Naive thymus-derived CD8-positive, alpha-beta T cell (primary cell): ENCODE measurements around the gene CERKL. TPM values are rescaled to one million over a fixed set of nuclear protein-coding genes. Genes with fewer than 3 reads are reported as not detected.
A peak's percentile ranks its signal among the peaks of the same experiment; 100 is the strongest.

Experiments used
- ATAC-seq, 2 donors: fragments of 150-1000 bp; cut with Tn5 transposase in 1 of 2; sonication (Bioruptor Pico), chemical (Tn5 transposase) in 1 of 2; 1 replicate in 1 of 2; 2 replicates in 1 of 2; pipeline ENCODE4 v1.10.0; 2021; ENCODE audit warnings: mild to moderate bottlenecking in 2 of 2, moderate library complexity in 2 of 2
- POLR2A ChIA-PET: fragments of 350-600 bp; sonication (Branson Sonifier 250); formaldehyde crosslinking; loops from one replicate; lab custom pipeline; 2021; ENCODE audit warnings: antibody characterized with exemption; lab: Charles Lee
- DNase-seq, 10 donors: peaks; one replicate each; pipeline versions ENCODE4 v3.0.0 to v3.0.0-alpha.2; 2020 to 2022
- H3K27ac Mint-ChIP-seq, 10 donors: one replicate each; pipeline ENCODE4 v1.8.0; 2020 to 2022; ENCODE audit warnings: mild to moderate bottlenecking in 10 of 10, mixed read lengths in 10 of 10, moderate library complexity in 4 of 10, inconsistent platforms in 1 of 10
- H3K27me3 Mint-ChIP-seq, 5 donors: one replicate each; pipeline ENCODE4 v1.8.0; 2021 to 2022; ENCODE audit warnings: mixed read lengths in 5 of 5
- H3K36me3 Mint-ChIP-seq, 3 donors: one replicate each; pipeline ENCODE4 v1.8.0; 2020 to 2022; ENCODE audit warnings: mixed read lengths in 3 of 3, mild to moderate bottlenecking in 2 of 3, inconsistent platforms in 1 of 3
- H3K4me1 Mint-ChIP-seq, 4 donors: one replicate each; pipeline ENCODE4 v1.8.0; 2021 to 2022; ENCODE audit warnings: mixed read lengths in 4 of 4
- H3K4me3 Mint-ChIP-seq, 10 donors: one replicate each; pipeline ENCODE4 v1.8.0; 2020 to 2022; ENCODE audit warnings: mild to moderate bottlenecking in 10 of 10, mixed read lengths in 10 of 10, moderate library complexity in 6 of 10, inconsistent platforms in 1 of 10
- H3K9me3 Mint-ChIP-seq, 9 donors: one replicate each; pipeline ENCODE4 v1.8.0; 2020 to 2022; ENCODE audit warnings: mixed read lengths in 9 of 9, mild to moderate bottlenecking in 3 of 9, inconsistent platforms in 1 of 9, moderate library complexity in 1 of 9
- polyA plus RNA-seq, 3 donors: library from polyadenylated mRNA; unstranded; fragments of 300-500 nt; fragmentation: Illumina TruSeq; gene quantifications; one replicate each; pipeline ENCODE4 v1.2.3, GENCODE V29; 2021
- total RNA-seq, 8 experiments: library from RNA in 2 of 8; stranded (reverse) in 2 of 8; gene quantifications; one replicate each; pipeline ENCODE4 v1.2.3 and lab custom pipeline; 2021 to 2026

CERKL gene
- total and polyA plus RNA-seq, 5 experiments from 2014 or later, result 11.7 to 16.7 (median 13.4) TPM; not detected in 2

- POLR2A ChIA-PET, result no interaction called here
- no peak for ATAC-seq
- H3K27me3 Mint-ChIP-seq, result no peaks in the 10 kb centered on the region
- peak overlapping the region in 9 of 10 donors; percentile 17 to 64 (median 40) for H3K4me3 Mint-ChIP-seq
- H3K4me1 Mint-ChIP-seq, result peaks cover 13 to 31% (median 22%) of the 10 kb centered on the region in 4 donors
- DNase-seq, result peak in 3 of 10 donors; percentile 4 to 14 (median 10)
- H3K9me3 Mint-ChIP-seq, result peaks cover 2 to 24% (median 20%) of the 10 kb centered on the region in 9 donors
- H3K36me3 Mint-ChIP-seq, result peaks cover 0 to 23% (median 3%) of the 10 kb centered on the region in 3 donors
- H3K27ac Mint-ChIP-seq, result peak overlapping the region; percentile 20 to 85 (median 66)
Observed at GRCh38 chr2:181607629-181608590, 49.0 kb downstream of the CERKL start.

GRCh38 chr2:181605889-181606837 is 50.7 kb downstream of the CERKL start:
- H3K36me3 Mint-ChIP-seq, result peaks cover 0 to 23% (median 3%) of the 10 kb centered on the region in 3 donors
- H3K4me1 Mint-ChIP-seq, result peaks cover 13 to 31% (median 22%) of the 10 kb centered on the region in 4 donors
- no peaks in the 10 kb centered on the region for H3K27me3 Mint-ChIP-seq
- peaks cover 2 to 24% (median 20%) of the 10 kb centered on the region in 9 donors for H3K9me3 Mint-ChIP-seq
- no peak overlapping the region for H3K4me3 Mint-ChIP-seq
- H3K27ac Mint-ChIP-seq, result peak overlapping the region in 6 of 10 donors; percentile 31 to 91 (median 72)
- ATAC-seq (no peak), DNase-seq (no peak)
- POLR2A ChIA-PET, result no interaction called here

GRCh38 chr2:181602017-181602416 is 54.9 kb downstream of the CERKL start:
- peaks cover 0 to 23% (median 3%) of the 10 kb centered on the region in 3 donors for H3K36me3 Mint-ChIP-seq
- peaks cover 3 to 13% (median 6%) of the 10 kb centered on the region in 4 donors for H3K4me1 Mint-ChIP-seq
- H3K27me3 Mint-ChIP-seq, result no peaks in the 10 kb centered on the region
- no peak for DNase-seq
- no peak for ATAC-seq
- POLR2A ChIA-PET, result no interaction called here
- no peak overlapping the region for H3K4me3 Mint-ChIP-seq
- H3K9me3 Mint-ChIP-seq, result peaks cover 2 to 24% (median 19%) of the 10 kb centered on the region in 9 donors
- no peak overlapping the region for H3K27ac Mint-ChIP-seq

- peaks cover 0 to 2% (median 0%) of the 10 kb centered on the region in 9 donors for H3K9me3 Mint-ChIP-seq
- POLR2A ChIA-PET, result no interaction called here
- H3K4me1 Mint-ChIP-seq, result no peaks in the 10 kb centered on the region
- H3K4me3 Mint-ChIP-seq, result no peak overlapping the region
- DNase-seq (no peak), ATAC-seq (no peak)
- no peaks in the 10 kb centered on the region for H3K27me3 Mint-ChIP-seq
- H3K27ac Mint-ChIP-seq, result no peak overlapping the region
- H3K36me3 Mint-ChIP-seq, result no peaks in the 10 kb centered on the region
Observed at GRCh38 chr2:181596556-181596955, 60.3 kb downstream of the CERKL start.

DNA sequence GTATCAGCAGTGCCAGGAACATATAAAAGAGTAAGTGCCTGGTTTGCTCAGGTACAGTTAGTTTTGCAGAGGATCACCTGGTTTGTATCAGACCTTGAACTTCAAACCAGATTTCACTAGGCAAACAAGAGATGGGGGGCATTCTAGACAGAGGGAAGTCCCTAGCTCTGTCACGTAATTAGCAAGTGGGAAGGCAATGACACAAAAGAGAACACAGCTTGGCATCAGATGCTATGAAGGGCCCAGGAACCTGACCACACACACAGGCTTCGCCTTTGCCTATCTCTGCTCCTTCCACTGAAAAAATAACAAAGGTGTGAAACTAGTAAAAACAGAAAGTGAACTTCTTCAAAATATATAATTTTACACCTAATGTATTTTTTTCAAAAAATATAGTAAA is 62.6 kb downstream of the CERKL start:
- ATAC-seq (no peak), DNase-seq (no peak)
- peaks cover 0 to 2% (median 0%) of the 10 kb centered on the region in 9 donors for H3K9me3 Mint-ChIP-seq
- H3K36me3 Mint-ChIP-seq, result no peaks in the 10 kb centered on the region
- no peaks in the 10 kb centered on the region for H3K4me1 Mint-ChIP-seq
- H3K27me3 Mint-ChIP-seq, result no peaks in the 10 kb centered on the region
- POLR2A ChIA-PET, result no interaction called here
- no peak overlapping the region for H3K27ac Mint-ChIP-seq
- H3K4me3 Mint-ChIP-seq, result no peak overlapping the region

DNA sequence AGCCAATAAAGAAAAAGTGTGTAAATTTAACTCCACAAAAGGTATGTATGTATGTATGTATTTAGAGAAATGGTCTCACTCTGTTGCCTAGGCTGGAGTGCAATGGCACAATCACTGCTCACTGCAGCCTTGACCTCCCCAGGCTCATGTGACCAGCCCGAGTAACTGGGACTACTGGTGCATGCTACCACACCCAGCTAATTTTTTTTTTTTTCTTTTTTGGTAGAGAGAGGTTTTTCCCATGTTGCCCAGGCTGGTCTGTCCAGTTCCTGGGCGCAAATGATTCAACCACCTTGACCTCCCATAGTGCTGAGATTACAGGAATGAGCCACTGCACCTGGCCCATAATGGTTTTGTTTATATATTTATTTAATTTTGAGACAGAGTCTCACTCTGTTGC is 67.1 kb downstream of the CERKL start:
- POLR2A ChIA-PET, result no interaction called here
- no peak for ATAC-seq
- Mint-ChIP-seq H3K27me3 (peaks cover 0 to 2% (median 1%) of the 10 kb centered on the region in 5 donors), H3K9me3 (no peaks in the 10 kb centered on the region), H3K27ac (no peak overlapping the region), H3K4me3 (no peak overlapping the region), H3K36me3 (no peaks in the 10 kb centered on the region), H3K4me1 (peaks cover 9 to 18% (median 15%) of the 10 kb centered on the region in 4 donors)
- DNase-seq, result no peak

DNA sequence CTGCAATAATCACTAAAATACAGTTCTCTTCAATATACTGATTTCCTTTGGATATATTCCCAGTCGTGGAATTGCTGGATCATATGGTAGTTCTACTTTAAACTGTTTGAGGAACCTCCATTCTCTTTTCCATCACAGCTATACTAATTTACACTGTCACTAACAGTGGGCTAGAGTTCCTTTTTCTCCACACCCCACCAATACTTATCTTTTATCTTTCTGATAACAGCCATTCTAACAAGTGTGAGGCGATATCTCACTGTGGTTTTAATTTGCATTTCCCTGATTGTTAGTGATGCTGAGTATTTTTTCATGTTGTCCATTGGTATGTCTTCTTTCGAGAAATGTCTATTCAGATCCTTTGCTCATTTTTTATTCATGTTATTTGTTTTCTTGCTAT is 68.4 kb downstream of the CERKL start:
- H3K4me3 Mint-ChIP-seq, result no peak overlapping the region
- DNase-seq (no peak), ATAC-seq (no peak)
- H3K9me3 Mint-ChIP-seq, result peaks cover 0 to 2% (median 0%) of the 10 kb centered on the region in 9 donors
- POLR2A ChIA-PET, result no interaction called here
- no peaks in the 10 kb centered on the region for H3K36me3 Mint-ChIP-seq
- H3K27me3 Mint-ChIP-seq, result peaks cover 0 to 7% (median 4%) of the 10 kb centered on the region in 5 donors
- H3K4me1 Mint-ChIP-seq, result peaks cover 9 to 18% (median 15%) of the 10 kb centered on the region in 4 donors
- peak overlapping the region in 1 of 10 donors; percentile 53 for H3K27ac Mint-ChIP-seq

DNA sequence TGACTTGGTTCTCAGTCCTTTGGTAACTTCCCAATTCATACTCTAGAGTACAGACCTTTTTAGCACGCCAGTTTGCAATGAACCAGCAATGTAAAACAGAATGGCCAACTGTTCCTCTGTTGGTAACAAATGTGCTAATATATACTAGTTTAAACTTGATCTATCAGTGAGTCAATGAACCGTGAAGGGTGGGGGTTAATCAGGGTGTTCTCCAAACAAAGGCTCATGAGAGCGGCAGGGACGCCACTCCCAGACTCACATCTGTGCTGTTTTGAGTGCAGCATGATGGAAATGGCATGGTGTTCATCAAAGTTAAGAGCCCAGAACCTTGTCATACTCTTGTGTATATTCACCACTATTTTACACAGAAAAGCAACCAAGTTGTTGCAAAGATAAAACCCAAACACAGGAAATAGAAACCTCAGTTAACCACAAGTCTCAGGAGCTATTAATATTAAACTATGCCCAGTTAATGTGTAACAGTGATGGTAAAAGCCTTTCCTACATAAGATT is 70.3 kb downstream of the CERKL start:
- no peak overlapping the region for H3K4me3 Mint-ChIP-seq

GRCh38 chr2:181585732-181586131 is 71.2 kb downstream of the CERKL start:
- no peak overlapping the region for H3K27ac Mint-ChIP-seq
- peaks cover 9 to 18% (median 15%) of the 10 kb centered on the region in 4 donors for H3K4me1 Mint-ChIP-seq
- no peak for DNase-seq
- no peak overlapping the region for H3K4me3 Mint-ChIP-seq
- ATAC-seq, result no peak
- H3K9me3 Mint-ChIP-seq, result peaks cover 0 to 2% (median 0%) of the 10 kb centered on the region in 9 donors
- peaks cover 0 to 14% (median 4%) of the 10 kb centered on the region in 5 donors for H3K27me3 Mint-ChIP-seq
- POLR2A ChIA-PET, result no interaction called here
- no peaks in the 10 kb centered on the region for H3K36me3 Mint-ChIP-seq

More for the DNA sequence above, 70.3 kb downstream of the CERKL start:
- DNase-seq (no peak), ATAC-seq (peak in 1 of 2 donors; percentile 30)
- peaks cover 0 to 14% (median 4%) of the 10 kb centered on the region in 5 donors for H3K27me3 Mint-ChIP-seq
- H3K36me3 Mint-ChIP-seq, result no peaks in the 10 kb centered on the region
- POLR2A ChIA-PET, result no interaction called here
- no peak overlapping the region for H3K27ac Mint-ChIP-seq
- H3K9me3 Mint-ChIP-seq, result peaks cover 0 to 2% (median 0%) of the 10 kb centered on the region in 9 donors
- peaks cover 9 to 18% (median 15%) of the 10 kb centered on the region in 4 donors for H3K4me1 Mint-ChIP-seq

DNA sequence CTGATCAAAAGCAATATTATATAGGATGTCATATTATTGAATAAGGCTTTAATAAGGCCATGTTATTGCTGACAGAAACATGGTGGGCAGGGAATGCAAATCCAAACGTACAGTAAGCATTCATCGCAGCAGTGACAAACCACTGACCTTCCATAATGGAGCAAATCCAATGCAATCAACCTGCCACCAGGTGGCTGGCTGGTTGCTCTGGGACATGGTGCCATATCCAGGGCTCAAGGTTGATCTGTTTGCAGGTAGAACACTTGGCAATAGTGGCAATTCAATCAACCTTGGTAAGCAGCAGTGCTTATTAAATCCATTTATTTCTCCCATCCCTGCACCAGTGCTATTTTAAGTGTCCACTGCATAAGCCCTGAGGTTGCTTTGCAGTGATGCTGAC is 75.4 kb downstream of the CERKL start:
- Mint-ChIP-seq H3K36me3 (no peaks in the 10 kb centered on the region), H3K4me1 (peaks cover 6 to 10% (median 9%) of the 10 kb centered on the region in 4 donors), H3K27ac (no peak overlapping the region), H3K9me3 (peaks cover 0 to 2% (median 0%) of the 10 kb centered on the region in 9 donors), H3K4me3 (no peak overlapping the region), H3K27me3 (peaks cover 0 to 14% (median 4%) of the 10 kb centered on the region in 5 donors)
- ATAC-seq, result no peak
- POLR2A ChIA-PET, result no interaction called here
- DNase-seq, result no peak

DNA sequence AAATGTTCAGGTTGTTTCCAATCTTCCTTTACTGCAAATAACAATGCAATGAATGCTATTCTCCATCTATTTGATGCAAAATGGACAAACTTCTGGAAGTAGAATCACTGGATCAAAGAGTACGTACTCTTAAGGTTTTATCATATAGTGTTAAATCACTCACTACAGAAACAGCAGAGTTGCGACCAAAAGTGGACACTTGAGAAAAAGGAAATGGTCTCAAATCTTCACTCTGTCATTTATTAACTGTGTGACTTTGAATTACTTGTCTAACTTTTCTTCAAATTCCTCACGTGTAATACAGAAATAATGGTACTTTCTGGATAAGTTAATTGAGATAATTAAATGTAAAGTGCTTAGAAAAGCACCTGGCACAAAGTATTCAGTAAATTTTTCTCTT is 78.1 kb downstream of the CERKL start:
- H3K27ac Mint-ChIP-seq, result no peak overlapping the region
- no peaks in the 10 kb centered on the region for H3K4me1 Mint-ChIP-seq
- POLR2A ChIA-PET, result no interaction called here
- no peak overlapping the region for H3K4me3 Mint-ChIP-seq
- DNase-seq (no peak), ATAC-seq (no peak)
- H3K9me3 Mint-ChIP-seq, result peaks cover 0 to 2% (median 0%) of the 10 kb centered on the region in 9 donors
- peaks cover 3 to 10% (median 4%) of the 10 kb centered on the region in 5 donors for H3K27me3 Mint-ChIP-seq
- no peaks in the 10 kb centered on the region for H3K36me3 Mint-ChIP-seq

DNA sequence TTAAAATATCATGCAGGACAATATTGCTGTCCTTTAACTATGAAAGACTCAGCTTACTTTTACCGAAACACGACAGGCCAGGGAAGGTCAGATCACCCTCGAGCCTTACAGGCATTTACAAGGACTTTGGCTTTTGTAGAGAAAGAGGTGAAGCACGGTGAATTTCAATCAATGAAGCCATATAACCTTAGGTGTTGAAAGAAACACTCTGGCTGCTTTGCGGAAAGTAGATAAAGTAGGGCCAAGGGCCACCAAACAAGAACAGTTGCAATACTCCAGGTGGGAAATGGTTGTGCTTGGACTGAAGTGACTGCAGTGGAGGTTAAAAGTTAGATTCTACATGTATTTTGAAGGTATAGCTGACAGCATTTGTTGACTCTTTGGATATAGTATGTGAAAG is 80.5 kb downstream of the CERKL start:
- DNase-seq, result no peak
- H3K4me3 Mint-ChIP-seq, result no peak overlapping the region
- ATAC-seq, result no peak
- no peaks in the 10 kb centered on the region for H3K9me3 Mint-ChIP-seq
- H3K36me3 Mint-ChIP-seq, result no peaks in the 10 kb centered on the region
- H3K27ac Mint-ChIP-seq, result no peak overlapping the region
- POLR2A ChIA-PET, result no interaction called here
- peaks cover 3 to 19% (median 4%) of the 10 kb centered on the region in 5 donors for H3K27me3 Mint-ChIP-seq
- H3K4me1 Mint-ChIP-seq, result no peaks in the 10 kb centered on the region
